Measurements from ENCODE around the gene FZR1.

FZR1 gene

GRCh38 chr19:3537438-3538240 is 31.5 kb downstream of the FZR1 start:
- Mint-ChIP-seq H3K4me3 (no peak overlapping the region), H3K36me3 (ENCODE audit: insufficient read depth) (peaks cover 58% of the 10 kb centered on the region), H3K27ac (peak overlapping the region in 1 of 2 donors; percentile 82), H3K4me1 (ENCODE audit: low read depth in 2 of 2) (peaks cover 3 to 5% of the 10 kb centered on the region in 2 donors), H3K9me3 (no peaks in the 10 kb centered on the region), H3K27me3 (no peaks in the 10 kb centered on the region)
- ATAC-seq (replicated peaks) (no peak), DNase-seq (no peak)

GRCh38 chr19:3538258-3538929 is 32.3 kb downstream of the FZR1 start:
- no peaks in the 10 kb centered on the region for H3K9me3 Mint-ChIP-seq
- no peak for DNase-seq
- no peak overlapping the region for H3K4me3 Mint-ChIP-seq
- peaks cover 51% of the 10 kb centered on the region for H3K36me3 Mint-ChIP-seq (ENCODE audit: insufficient read depth)
- H3K4me1 Mint-ChIP-seq (ENCODE audit: low read depth in 2 of 2), result peaks cover 3 to 5% of the 10 kb centered on the region in 2 donors
- no peak for ATAC-seq (replicated peaks)
- peak overlapping the region in 1 of 2 donors; percentile 82 for H3K27ac Mint-ChIP-seq
- no peaks in the 10 kb centered on the region for H3K27me3 Mint-ChIP-seq

GRCh38 chr19:3538965-3539755 is 33.0 kb downstream of the FZR1 start, which contains the start of gene TEKTIP1:
Gene TEKTIP1, plus strand, starts transcription at chr19:3539174. Its CDS starts 4 bp downstream, at chr19:3539178.
- ATAC-seq (replicated peaks) (no peak), DNase-seq (no peak)
- Mint-ChIP-seq H3K27me3 (no peaks in the 10 kb centered on the region), H3K4me3 (no peak within 1 kb of the TSS), H3K4me1 (ENCODE audit: low read depth in 2 of 2) (peaks cover 3 to 5% of the 10 kb centered on the region in 2 donors), H3K9me3 (no peaks in the 10 kb centered on the region), H3K27ac (peak within 1 kb of the TSS in 1 of 2 donors; percentile 82), H3K36me3 (ENCODE audit: insufficient read depth) (peaks cover 44% of the 10 kb centered on the region)

GRCh38 chr19:3539756-3540118 is 33.6 kb downstream of the FZR1 start:
- H3K27ac Mint-ChIP-seq, result peak overlapping the region in 1 of 2 donors; percentile 35
- H3K9me3 Mint-ChIP-seq, result no peaks in the 10 kb centered on the region
- H3K4me3 Mint-ChIP-seq, result no peak overlapping the region
- no peaks in the 10 kb centered on the region for H3K27me3 Mint-ChIP-seq
- no peak for DNase-seq
- peaks cover 38% of the 10 kb centered on the region for H3K36me3 Mint-ChIP-seq (ENCODE audit: insufficient read depth)
- ATAC-seq (replicated peaks), result no peak
- peaks cover 3 to 5% of the 10 kb centered on the region in 2 donors for H3K4me1 Mint-ChIP-seq (ENCODE audit: low read depth in 2 of 2)

GRCh38 chr19:3543150-3544057 is 37.3 kb downstream of the FZR1 start:
- no peak overlapping the region for H3K4me3 Mint-ChIP-seq
- peaks cover 29% of the 10 kb centered on the region for H3K36me3 Mint-ChIP-seq (ENCODE audit: insufficient read depth)
- no peaks in the 10 kb centered on the region for H3K9me3 Mint-ChIP-seq
- H3K27ac Mint-ChIP-seq, result peak overlapping the region in 1 of 2 donors; percentile 32
- H3K4me1 Mint-ChIP-seq (ENCODE audit: low read depth in 2 of 2), result peaks cover 8% of the 10 kb centered on the region in 2 donors
- DNase-seq (no peak), ATAC-seq (replicated peaks) (no peak)
- no peaks in the 10 kb centered on the region for H3K27me3 Mint-ChIP-seq

GRCh38 chr19:3544058-3544376 is 37.9 kb downstream of the FZR1 start:
- no peaks in the 10 kb centered on the region for H3K27me3 Mint-ChIP-seq
- peaks cover 8% of the 10 kb centered on the region in 2 donors for H3K4me1 Mint-ChIP-seq (ENCODE audit: low read depth in 2 of 2)
- peak overlapping the region in 1 of 2 donors; percentile 32 for H3K27ac Mint-ChIP-seq
- H3K36me3 Mint-ChIP-seq (ENCODE audit: insufficient read depth), result peaks cover 23% of the 10 kb centered on the region
- no peak overlapping the region for H3K4me3 Mint-ChIP-seq
- no peaks in the 10 kb centered on the region for H3K9me3 Mint-ChIP-seq
- no peak for ATAC-seq (replicated peaks)
- no peak for DNase-seq

- Mint-ChIP-seq H3K4me1 (ENCODE audit: low read depth in 2 of 2) (peaks cover 8% of the 10 kb centered on the region in 2 donors), H3K27me3 (no peaks in the 10 kb centered on the region), H3K4me3 (no peak overlapping the region), H3K36me3 (ENCODE audit: insufficient read depth) (peaks cover 19% of the 10 kb centered on the region), H3K27ac (peak overlapping the region; percentile 91 to 93), H3K9me3 (no peaks in the 10 kb centered on the region)
- DNase-seq (peak; percentile 82 to 86 (median 82)), ATAC-seq (replicated peaks) (peak; percentile 77)
Observed at GRCh38 chr19:3544742-3545668, 38.9 kb downstream of the FZR1 start.

- peaks cover 19% of the 10 kb centered on the region for H3K36me3 Mint-ChIP-seq (ENCODE audit: insufficient read depth)
- no peaks in the 10 kb centered on the region for H3K27me3 Mint-ChIP-seq
- DNase-seq, result no peak
- peaks cover 8% of the 10 kb centered on the region in 2 donors for H3K4me1 Mint-ChIP-seq (ENCODE audit: low read depth in 2 of 2)
- no peak for ATAC-seq (replicated peaks)
- H3K27ac Mint-ChIP-seq, result peak overlapping the region; percentile 91 to 93
- no peak overlapping the region for H3K4me3 Mint-ChIP-seq
- no peaks in the 10 kb centered on the region for H3K9me3 Mint-ChIP-seq
Observed at GRCh38 chr19:3545669-3546034, 39.5 kb downstream of the FZR1 start.

GRCh38 chr19:3546119-3546518 is 40.0 kb downstream of the FZR1 start:
- Mint-ChIP-seq H3K36me3 (ENCODE audit: insufficient read depth) (peaks cover 19% of the 10 kb centered on the region), H3K9me3 (no peaks in the 10 kb centered on the region), H3K4me1 (ENCODE audit: low read depth in 2 of 2) (peaks cover 8% of the 10 kb centered on the region in 2 donors), H3K4me3 (no peak overlapping the region), H3K27me3 (no peaks in the 10 kb centered on the region), H3K27ac (peak overlapping the region in 1 of 2 donors; percentile 93)
- DNase-seq (no peak), ATAC-seq (replicated peaks) (no peak)

GRCh38 chr19:3547301-3547731 is 41.2 kb downstream of the FZR1 start:
- DNase-seq, result no peak
- Mint-ChIP-seq H3K27ac (no peak overlapping the region), H3K27me3 (no peaks in the 10 kb centered on the region), H3K4me3 (no peak overlapping the region), H3K9me3 (no peaks in the 10 kb centered on the region), H3K36me3 (ENCODE audit: insufficient read depth) (peaks cover 19% of the 10 kb centered on the region), H3K4me1 (ENCODE audit: low read depth in 2 of 2) (peaks cover 8 to 12% of the 10 kb centered on the region in 2 donors)
- ATAC-seq (replicated peaks), result no peak

- no peak for DNase-seq
- ATAC-seq (replicated peaks), result no peak
- H3K27ac Mint-ChIP-seq, result no peak overlapping the region
- no peak overlapping the region for H3K4me3 Mint-ChIP-seq
- no peaks in the 10 kb centered on the region for H3K9me3 Mint-ChIP-seq
- H3K27me3 Mint-ChIP-seq, result no peaks in the 10 kb centered on the region
- H3K36me3 Mint-ChIP-seq (ENCODE audit: insufficient read depth), result peaks cover 16% of the 10 kb centered on the region
- peaks cover 8 to 14% of the 10 kb centered on the region in 2 donors for H3K4me1 Mint-ChIP-seq (ENCODE audit: low read depth in 2 of 2)
Observed at GRCh38 chr19:3547767-3548282, 41.7 kb downstream of the FZR1 start.

GRCh38 chr19:3548606-3549005 is 42.5 kb downstream of the FZR1 start:
- DNase-seq, result no peak
- ATAC-seq (replicated peaks), result no peak
- Mint-ChIP-seq H3K4me1 (ENCODE audit: low read depth in 2 of 2) (peaks cover 8 to 14% of the 10 kb centered on the region in 2 donors), H3K36me3 (ENCODE audit: insufficient read depth) (peaks cover 16% of the 10 kb centered on the region), H3K9me3 (no peaks in the 10 kb centered on the region), H3K4me3 (peak overlapping the region in 1 of 2 donors; percentile 17), H3K27me3 (no peaks in the 10 kb centered on the region), H3K27ac (peak overlapping the region in 1 of 2 donors; percentile 73)

Data from effector memory CD8-positive, alpha-beta T cell (primary cell).